Uterus (tissue), 2 donors: Measurements from ENCODE around the gene TAF11L5.

ENCODE experiments used
- POLR2A ChIP-seq, 2 donors: fragments of 450-650 bp; IDR thresholded peaks; one replicate each; pipeline ENCODE4 v1.6.1; 2016; ENCODE audit warnings: antibody characterized with exemption in 2 of 2, mild to moderate bottlenecking in 1 of 2, moderate library complexity in 1 of 2
- TF ChIP-seq, protein P1 (sequence below), 4 experiments: fragments of 200-600 bp in 2 of 4; fragments of 450-650 bp in 2 of 4; sonication (generic) in 2 of 4; IDR thresholded peaks; one replicate each; pipeline ENCODE4 v1.5.1; 2016 to 2019; ENCODE audit warnings: antibody characterized with exemption in 4 of 4, mild to moderate bottlenecking in 2 of 4, moderate library complexity in 1 of 4

DNA sequence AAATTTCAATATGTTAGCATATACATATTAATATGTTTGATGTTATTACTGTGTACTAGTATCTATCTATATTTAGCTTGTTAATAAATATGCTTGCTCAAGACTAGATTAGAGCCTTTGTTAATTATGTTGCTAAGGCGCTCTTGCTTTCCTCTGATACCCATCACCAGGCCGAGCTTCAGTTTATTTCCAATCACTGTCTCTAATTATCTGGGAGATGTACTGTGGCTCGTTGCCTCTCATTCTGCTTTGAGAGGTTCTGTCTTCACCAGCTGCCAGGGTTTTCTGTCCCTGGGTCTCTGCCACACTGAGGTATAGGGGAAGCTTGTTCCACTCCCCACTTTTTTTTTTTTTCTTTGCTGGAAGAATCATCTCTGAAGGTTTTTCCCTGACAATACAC lies 48.0 kb upstream of the TAF11L5 start:
- TF ChIP-seq, protein P1, sequence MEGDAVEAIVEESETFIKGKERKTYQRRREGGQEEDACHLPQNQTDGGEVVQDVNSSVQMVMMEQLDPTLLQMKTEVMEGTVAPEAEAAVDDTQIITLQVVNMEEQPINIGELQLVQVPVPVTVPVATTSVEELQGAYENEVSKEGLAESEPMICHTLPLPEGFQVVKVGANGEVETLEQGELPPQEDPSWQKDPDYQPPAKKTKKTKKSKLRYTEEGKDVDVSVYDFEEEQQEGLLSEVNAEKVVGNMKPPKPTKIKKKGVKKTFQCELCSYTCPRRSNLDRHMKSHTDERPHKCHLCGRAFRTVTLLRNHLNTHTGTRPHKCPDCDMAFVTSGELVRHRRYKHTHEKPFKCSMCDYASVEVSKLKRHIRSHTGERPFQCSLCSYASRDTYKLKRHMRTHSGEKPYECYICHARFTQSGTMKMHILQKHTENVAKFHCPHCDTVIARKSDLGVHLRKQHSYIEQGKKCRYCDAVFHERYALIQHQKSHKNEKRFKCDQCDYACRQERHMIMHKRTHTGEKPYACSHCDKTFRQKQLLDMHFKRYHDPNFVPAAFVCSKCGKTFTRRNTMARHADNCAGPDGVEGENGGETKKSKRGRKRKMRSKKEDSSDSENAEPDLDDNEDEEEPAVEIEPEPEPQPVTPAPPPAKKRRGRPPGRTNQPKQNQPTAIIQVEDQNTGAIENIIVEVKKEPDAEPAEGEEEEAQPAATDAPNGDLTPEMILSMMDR (IDR thresholded peaks at IDR 0.05), result no peak
- no peak for TF ChIP-seq POLR2A (IDR thresholded peaks at IDR 0.05)
